SK-N-SH treated with all-trans-retinoic acid at 6 μM for 48 hours (cell line): ENCODE data around the gene DNAJC28.

Experiments used
- ATAC-seq: fragments of 200-7000 bp; cut with Tn5 transposase; 3 replicates; pipeline ENCODE4 v1.9.1; 2020; ENCODE audit warnings: mild to moderate bottlenecking, moderate library complexity
- BACH2 ChIP-seq: fragments of 250-450 bp; sonication (Bioruptor Pico); IDR thresholded peaks from 2 replicates; pipeline ENCODE4 v1.9.0; 2021; ENCODE audit warnings: mild to moderate bottlenecking, borderline replicate concordance
- CREB5 ChIP-seq: fragments of 250-450 bp; sonication (Bioruptor Pico); IDR thresholded peaks from 2 replicates; pipeline ENCODE4 v1.5.1; 2020; ENCODE audit warnings: low read depth, mild to moderate bottlenecking, moderate library complexity
- CSDC2 ChIP-seq: fragments of 250-450 bp; sonication (Bioruptor Pico); IDR thresholded peaks from 2 replicates; pipeline ENCODE4 v1.5.0; 2020; ENCODE audit warnings: mild to moderate bottlenecking, moderate library complexity
- CSRNP3 ChIP-seq: fragments of 250-450 bp; sonication (Bioruptor Pico); IDR thresholded peaks from 2 replicates; pipeline ENCODE4 v1.5.1; 2021; ENCODE audit warnings: mild to moderate bottlenecking, moderate library complexity
- ESRRG ChIP-seq: fragments of 250-450 bp; sonication (Bioruptor Pico); IDR thresholded peaks from 2 replicates; pipeline ENCODE4 v1.6.1; 2021; ENCODE audit warnings: mild to moderate bottlenecking
- ISL1 ChIP-seq: fragments of 250-450 bp; sonication (Bioruptor Pico); IDR thresholded peaks from 2 replicates; pipeline ENCODE4 v2.1.2; 2022; ENCODE audit warnings: mild to moderate bottlenecking, moderate library complexity
- OSR1 ChIP-seq: fragments of 250-450 bp; sonication (Bioruptor Pico); IDR thresholded peaks from 2 replicates; pipeline ENCODE4 v1.8.0; 2022; ENCODE audit warnings: moderate library complexity, mild to moderate bottlenecking, inconsistent platforms
- PATZ1 ChIP-seq: fragments of 250-450 bp; sonication (Bioruptor Pico); IDR thresholded peaks from 2 replicates; pipeline ENCODE4 v1.8.0; 2020; ENCODE audit warnings: mild to moderate bottlenecking, moderate library complexity, borderline replicate concordance
- POU6F1 ChIP-seq: fragments of 250-450 bp; sonication (Bioruptor Pico); IDR thresholded peaks from 2 replicates; pipeline ENCODE4 v1.8.0; 2021; ENCODE audit warnings: low read depth, mild to moderate bottlenecking, moderate library complexity, borderline replicate concordance
- RARB ChIP-seq: fragments of 250-450 bp; sonication (Bioruptor Pico); IDR thresholded peaks from 2 replicates; pipeline ENCODE4 v1.8.0; 2021; ENCODE audit warnings: mild to moderate bottlenecking, moderate library complexity
- SNAI2 ChIP-seq: fragments of 250-450 bp; sonication (Bioruptor Pico); IDR thresholded peaks from 2 replicates; pipeline ENCODE4 v1.5.0; 2020; ENCODE audit warnings: mild to moderate bottlenecking, moderate library complexity
- TOX ChIP-seq: fragments of 250-450 bp; sonication (Bioruptor Pico); IDR thresholded peaks from 2 replicates; pipeline ENCODE4 v1.8.0; 2021; ENCODE audit warnings: mild to moderate bottlenecking, moderate library complexity, borderline replicate concordance
- TSHZ2 ChIP-seq: fragments of 250-450 bp; sonication (Bioruptor Pico); IDR thresholded peaks from 2 replicates; pipeline ENCODE4 v1.5.0; 2020; ENCODE audit warnings: mild to moderate bottlenecking, moderate library complexity
- ZC3H10 ChIP-seq: fragments of 250-450 bp; sonication (Bioruptor Pico); IDR thresholded peaks from 2 replicates; pipeline ENCODE4 v1.5.1; 2021; ENCODE audit warnings: mild to moderate bottlenecking, moderate library complexity
- ZFP3 ChIP-seq: fragments of 250-450 bp; sonication (Bioruptor Pico); IDR thresholded peaks from 2 replicates; pipeline ENCODE4 v1.5.0; 2020; ENCODE audit warnings: mild to moderate bottlenecking, moderate library complexity
- ZFP30 ChIP-seq: fragments of 450-650 bp; formaldehyde crosslinking; IDR thresholded peaks from 2 replicates; pipeline ENCODE4 v1.5.0; 2022; ENCODE audit warnings: mild to moderate bottlenecking, moderate library complexity
- ZNF565 ChIP-seq: fragments of 450-650 bp; formaldehyde crosslinking; conservative IDR thresholded peaks from 2 replicates; pipeline ENCODE4 v1.5.0; 2020; ENCODE audit warnings: low read depth, mild to moderate bottlenecking, moderate library complexity
- ZNF70 ChIP-seq: fragments of 450-650 bp; formaldehyde crosslinking; IDR thresholded peaks from 2 replicates; pipeline ENCODE4 v1.5.0; 2020; ENCODE audit warnings: mild to moderate bottlenecking, moderate library complexity
- ZNF8 ChIP-seq: fragments of 450-650 bp; formaldehyde crosslinking; IDR thresholded peaks from 2 replicates; pipeline ENCODE4 v1.5.0; 2020; ENCODE audit warnings: mild to moderate bottlenecking, moderate library complexity

Gene DNAJC28

GRCh38 chr21:33491373-33492102 is at the start of gene DNAJC28:
Gene DNAJC28 (minus strand): TSS chr21:33491716. CDS start chr21:33489393, 2,323 bp downstream.
- TF ChIP-seq ZNF8 (CRISPR knock-in tag) (no peak), BACH2 (no peak), CSDC2 (CRISPR knock-in tag) (no peak), ZFP3 (CRISPR knock-in tag) (no peak), SNAI2 (no peak), ESRRG (no peak), ZC3H10 (CRISPR knock-in tag) (no peak), POU6F1 (CRISPR knock-in tag) (no peak), RARB (CRISPR knock-in tag) (no peak), TSHZ2 (no peak), CREB5 (CRISPR knock-in tag) (no peak), ZNF565 (CRISPR knock-in tag) (no peak), OSR1 (CRISPR knock-in tag) (no peak), PATZ1 (CRISPR knock-in tag) (no peak), CSRNP3 (CRISPR knock-in tag) (no peak), ZNF70 (CRISPR knock-in tag) (no peak), ZFP30 (CRISPR knock-in tag) (no peak)
- TF ChIP-seq, all 23 proteins: peak for 0

GRCh38 chr21:33541105-33541711 is 49.7 kb upstream of the DNAJC28 start:
- TF ChIP-seq POU6F1 (CRISPR knock-in tag) (no peak), CSDC2 (CRISPR knock-in tag) (no peak), ESRRG (no peak), RARB (CRISPR knock-in tag) (no peak), ZNF8 (CRISPR knock-in tag) (no peak), TOX (no peak), SNAI2 (no peak), ISL1 (no peak), BACH2 (no peak), ZNF565 (CRISPR knock-in tag) (no peak)
- TF ChIP-seq, all 23 proteins: peak for 0
- no peak for ATAC-seq

More at GRCh38 chr21:33491373-33492102, at the start of gene DNAJC28:
- ATAC-seq: peak; percentile 99
